GM12865 (cell line): ENCODE results near the gene WNT9B.

Experiments
- DNase-seq: peaks from one replicate; pipeline ENCODE4 v3.0.0; 2010; ENCODE audit warnings: low read depth
- H3K4me3 ChIP-seq: 2 replicates; pipeline ENCODE4 v1.5.1; 2011; ENCODE audit warnings: mild to moderate bottlenecking, low read depth, low read length, control low read depth
- TF ChIP-seq, protein P1 (sequence below): IDR thresholded peaks from 2 replicates; pipeline ENCODE4 v1.5.1; 2011; ENCODE audit warnings: low read length, control low read depth, low read depth, inconsistent platforms; ENCODE audit not compliant: insufficient read depth; ENCODE audit errors: missing control alignments

Gene WNT9B

GRCh38 chr17:46866325-46866724, 14.9 kb downstream of the WNT9B start:
- no peak overlapping the region for H3K4me3 ChIP-seq
- TF ChIP-seq, protein P1, sequence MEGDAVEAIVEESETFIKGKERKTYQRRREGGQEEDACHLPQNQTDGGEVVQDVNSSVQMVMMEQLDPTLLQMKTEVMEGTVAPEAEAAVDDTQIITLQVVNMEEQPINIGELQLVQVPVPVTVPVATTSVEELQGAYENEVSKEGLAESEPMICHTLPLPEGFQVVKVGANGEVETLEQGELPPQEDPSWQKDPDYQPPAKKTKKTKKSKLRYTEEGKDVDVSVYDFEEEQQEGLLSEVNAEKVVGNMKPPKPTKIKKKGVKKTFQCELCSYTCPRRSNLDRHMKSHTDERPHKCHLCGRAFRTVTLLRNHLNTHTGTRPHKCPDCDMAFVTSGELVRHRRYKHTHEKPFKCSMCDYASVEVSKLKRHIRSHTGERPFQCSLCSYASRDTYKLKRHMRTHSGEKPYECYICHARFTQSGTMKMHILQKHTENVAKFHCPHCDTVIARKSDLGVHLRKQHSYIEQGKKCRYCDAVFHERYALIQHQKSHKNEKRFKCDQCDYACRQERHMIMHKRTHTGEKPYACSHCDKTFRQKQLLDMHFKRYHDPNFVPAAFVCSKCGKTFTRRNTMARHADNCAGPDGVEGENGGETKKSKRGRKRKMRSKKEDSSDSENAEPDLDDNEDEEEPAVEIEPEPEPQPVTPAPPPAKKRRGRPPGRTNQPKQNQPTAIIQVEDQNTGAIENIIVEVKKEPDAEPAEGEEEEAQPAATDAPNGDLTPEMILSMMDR = no peak

GRCh38 chr17:46866747-46867146, 15.4 kb downstream of the WNT9B start:
- no peak for DNase-seq

More at GRCh38 chr17:46866325-46866724, 14.9 kb downstream of the WNT9B start:
- no peak for DNase-seq

DNA sequence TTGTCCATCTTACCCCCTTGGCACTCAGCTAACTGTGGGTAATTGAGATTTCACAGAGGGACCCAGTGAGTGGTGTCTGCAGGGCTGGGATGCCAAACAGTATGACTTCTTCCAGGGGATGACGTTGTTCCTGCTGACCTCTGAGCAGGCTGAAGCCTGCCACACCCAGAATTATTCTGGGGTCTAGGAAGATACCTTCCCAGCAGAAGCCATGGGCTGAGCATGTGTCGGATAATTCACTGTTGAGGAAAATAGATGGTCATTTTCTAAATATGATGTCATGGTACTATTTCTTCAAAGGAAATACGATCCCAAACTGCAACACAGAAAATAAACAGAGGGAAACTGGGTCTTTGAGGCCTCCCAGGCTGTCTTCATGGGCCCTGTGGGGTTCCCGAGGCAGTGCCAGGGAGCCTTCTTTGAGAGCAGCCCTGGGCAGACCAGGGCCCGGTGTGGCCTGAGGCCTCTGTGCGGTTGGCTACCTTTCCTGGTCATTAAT, 17.4 kb downstream of the WNT9B start:
- TF ChIP-seq, protein P1 = no peak
- no peak overlapping the region for H3K4me3 ChIP-seq
- no peak for DNase-seq

More at GRCh38 chr17:46866747-46867146, 15.4 kb downstream of the WNT9B start:
- H3K4me3 ChIP-seq = no peak overlapping the region
- TF ChIP-seq, protein P1 = no peak

GRCh38 chr17:46869296-46869695, 17.9 kb downstream of the WNT9B start:
- TF ChIP-seq, protein P1 = no peak
- no peak for DNase-seq
- H3K4me3 ChIP-seq = no peak overlapping the region

GRCh38 chr17:46869975-46870803, 18.8 kb downstream of the WNT9B start:
- no peak for DNase-seq
- TF ChIP-seq, protein P1 = no peak
- no peak overlapping the region for H3K4me3 ChIP-seq

- no peak overlapping the region for H3K4me3 ChIP-seq
- TF ChIP-seq, protein P1 = no peak
- DNase-seq = no peak
Observed at GRCh38 chr17:46872421-46872820, 21.0 kb downstream of the WNT9B start.
